Central memory CD4-positive, alpha-beta T cell (primary cell): ENCODE data around the gene ADCY2.

Source experiments
- DNase-seq: peaks from one replicate; pipeline ENCODE4 v3.0.0; 2022

ADCY2 gene

GRCh38 chr5:7516253-7516652, 120.3 kb downstream of the ADCY2 start:
- DNase-seq = no peak

DNA sequence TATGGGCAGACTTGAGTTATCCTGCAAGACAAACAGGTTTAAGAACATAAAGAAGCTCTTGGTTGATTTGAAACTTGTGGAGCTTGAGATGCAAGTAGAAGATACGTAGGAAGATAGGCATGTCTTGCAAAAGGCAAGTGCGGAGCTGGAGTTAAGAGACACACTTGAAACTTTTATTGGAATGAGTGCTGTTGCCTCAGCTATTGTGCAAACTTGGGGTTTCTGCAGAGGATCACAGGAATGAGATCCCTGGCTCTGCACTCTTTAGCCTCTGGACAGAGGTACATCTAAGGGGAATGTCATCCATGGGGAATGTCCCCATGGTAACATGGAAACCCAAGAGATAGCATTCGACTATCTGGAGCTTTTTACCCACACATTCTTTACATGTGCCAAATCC, 121.1 kb downstream of the ADCY2 start:
- DNase-seq = no peak

DNA sequence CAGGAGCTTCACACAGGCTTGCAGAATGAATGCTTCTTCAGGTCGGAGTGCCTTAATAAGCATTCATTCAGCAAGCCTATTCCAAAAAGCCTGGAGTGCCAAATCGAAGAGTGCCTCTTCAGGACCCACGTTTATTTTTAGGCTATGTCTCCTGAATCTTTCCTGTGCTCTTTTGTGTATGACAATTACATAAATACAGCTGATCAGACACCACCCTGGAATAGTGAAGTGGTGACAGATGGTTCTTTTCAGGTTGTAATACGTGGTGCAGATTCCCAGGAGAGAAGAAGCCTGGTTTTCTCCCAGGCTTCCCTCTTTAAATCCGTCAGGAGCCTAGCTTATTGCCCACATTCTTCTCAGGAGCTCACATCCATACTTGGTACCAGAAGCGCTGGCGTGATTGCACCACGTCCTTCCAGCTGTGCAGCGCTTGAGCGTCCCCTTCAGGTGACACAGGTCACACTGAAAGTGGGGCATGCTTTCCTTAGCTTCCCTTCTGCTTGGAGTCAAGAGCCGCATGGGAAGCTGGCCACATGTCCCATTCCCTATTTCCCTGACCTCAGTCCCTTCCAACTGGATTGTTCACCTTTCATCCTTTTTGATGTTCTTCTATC, 123.1 kb downstream of the ADCY2 start:
- no peak for DNase-seq

DNA sequence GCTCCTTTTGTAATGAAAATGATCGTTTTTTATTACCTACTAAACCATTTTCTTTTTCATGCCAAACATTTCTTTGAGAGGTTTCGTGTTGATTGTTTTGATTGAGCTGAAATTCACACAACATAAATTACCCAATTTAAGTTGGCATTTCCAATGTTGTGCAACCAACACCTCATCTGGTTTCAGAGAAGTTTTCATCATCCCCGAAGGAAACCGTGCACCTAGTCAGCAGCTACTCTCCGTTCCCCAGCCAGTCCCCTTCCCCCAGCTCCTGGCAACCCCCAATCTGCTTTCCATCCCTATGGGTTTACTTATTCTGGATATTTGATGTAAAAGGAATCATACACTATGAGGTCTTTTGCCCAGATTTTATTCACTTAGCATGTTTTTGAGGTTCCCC, 123.6 kb downstream of the ADCY2 start:
- no peak for DNase-seq

DNA sequence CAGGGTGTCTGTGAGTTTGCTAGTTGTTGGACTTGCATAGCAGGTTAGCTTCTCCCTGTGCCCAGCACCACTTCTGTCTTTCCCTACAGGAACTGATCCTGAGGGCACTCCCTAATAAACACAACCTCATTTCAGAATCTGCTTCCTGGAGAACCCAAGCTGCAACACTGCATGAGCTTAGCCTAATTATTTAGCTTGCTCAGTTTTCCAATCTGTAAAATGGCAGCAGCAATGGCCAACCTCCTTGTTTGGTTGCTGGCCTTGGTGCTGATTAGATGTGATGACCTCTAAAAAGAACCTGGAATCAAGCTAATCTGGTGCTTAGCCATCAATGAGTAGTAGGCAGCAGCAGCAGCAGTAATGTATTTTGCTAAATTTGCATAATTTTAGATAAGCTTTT, 133.9 kb downstream of the ADCY2 start:
- no peak for DNase-seq

GRCh38 chr5:7533941-7534340, 138.0 kb downstream of the ADCY2 start:
- DNase-seq = no peak

- no peak for DNase-seq
Measured at GRCh38 chr5:7534505-7534904, 138.6 kb downstream of the ADCY2 start.

- DNase-seq = no peak
Measured at GRCh38 chr5:7537573-7537972, 141.6 kb downstream of the ADCY2 start.

DNA sequence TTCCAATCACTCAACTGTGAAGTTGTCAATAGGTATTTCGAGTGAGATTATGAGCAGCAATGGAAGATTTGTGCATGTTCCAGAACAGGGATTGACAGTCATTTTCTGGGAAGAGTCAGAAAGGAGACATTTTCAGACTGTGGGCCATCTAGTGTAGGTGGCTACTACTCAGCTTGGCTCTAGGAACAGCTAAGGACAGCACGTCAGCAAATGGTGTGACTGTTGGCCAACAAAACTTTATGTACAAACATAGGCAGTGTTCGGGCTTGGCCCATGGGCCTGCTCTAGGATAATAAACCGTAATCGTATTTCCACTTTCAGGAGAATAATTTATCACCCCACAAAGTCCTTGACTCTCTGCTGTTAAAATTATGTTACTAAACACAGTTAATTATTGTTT, 143.6 kb downstream of the ADCY2 start:
- no peak for DNase-seq

- no peak for DNase-seq
Measured at GRCh38 chr5:7540736-7541485, 145.0 kb downstream of the ADCY2 start.

- DNase-seq = no peak
Measured at GRCh38 chr5:7541898-7542297, 146.0 kb downstream of the ADCY2 start.

- DNase-seq = no peak
Measured at GRCh38 chr5:7546555-7546954, 150.6 kb downstream of the ADCY2 start.

DNA sequence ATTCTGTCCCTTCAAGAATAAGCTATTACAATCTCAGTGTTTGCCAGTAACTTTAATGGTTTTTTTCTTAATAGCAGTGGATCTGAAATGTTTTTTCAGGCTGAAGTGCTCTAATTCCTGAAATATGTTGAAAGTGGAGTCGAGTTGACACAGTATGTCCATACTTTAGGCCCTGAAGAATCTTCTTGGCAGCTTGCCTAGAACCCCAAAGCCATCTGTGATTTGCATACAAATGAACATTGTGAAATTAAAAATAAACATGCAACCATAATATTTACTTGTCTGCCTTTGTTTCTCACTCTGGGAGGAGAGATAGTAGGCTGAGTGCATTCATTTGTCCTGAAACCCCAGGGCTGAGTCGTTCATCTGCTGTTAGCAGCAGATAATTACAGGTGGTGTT, 152.7 kb downstream of the ADCY2 start:
- DNase-seq = no peak

DNA sequence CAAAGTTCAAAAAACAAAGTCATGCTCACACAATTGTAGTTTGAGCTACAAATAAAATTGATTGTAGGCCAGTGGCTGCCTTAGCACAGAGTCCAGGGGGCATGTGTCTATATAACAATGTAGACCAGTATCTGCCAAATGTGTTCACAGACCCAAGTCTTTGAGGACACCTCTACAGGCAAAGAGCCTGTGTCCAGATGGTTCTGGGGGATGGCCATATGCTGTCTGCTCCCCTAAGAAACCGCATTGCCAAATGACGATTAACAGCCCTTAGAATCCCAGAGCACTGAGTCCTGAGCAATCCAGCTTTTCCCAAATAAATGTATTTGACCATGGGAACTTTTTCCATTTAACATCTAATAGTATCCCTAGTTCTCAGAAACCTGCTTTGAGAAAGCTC, 169.6 kb downstream of the ADCY2 start:
- DNase-seq = no peak

GRCh38 chr5:7576023-7576715, 180.2 kb downstream of the ADCY2 start:
- no peak for DNase-seq

- no peak for DNase-seq
Measured at GRCh38 chr5:7577381-7577780, 181.4 kb downstream of the ADCY2 start.

- no peak for DNase-seq
Measured at GRCh38 chr5:7578071-7578470, 182.1 kb downstream of the ADCY2 start.

DNA sequence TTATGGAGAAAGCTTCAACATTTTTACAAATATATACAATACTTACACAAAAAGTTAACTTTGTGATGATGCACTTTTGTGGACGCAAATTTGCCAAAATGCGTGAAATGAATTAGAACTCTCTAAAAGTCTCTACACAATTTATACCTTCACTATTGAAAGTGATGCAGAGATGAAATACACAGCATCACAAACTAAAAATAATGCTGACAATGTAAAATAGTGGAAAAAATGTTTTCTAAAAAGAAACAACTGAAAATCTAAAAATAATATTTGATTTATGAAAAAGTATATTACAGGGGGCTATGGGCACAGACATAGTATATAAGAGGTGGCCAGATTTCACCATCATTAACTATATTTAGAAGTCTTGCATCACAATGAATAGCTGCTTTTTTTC, 188.8 kb downstream of the ADCY2 start:
- DNase-seq = no peak

- no peak for DNase-seq
Measured at GRCh38 chr5:7585807-7586206, 189.9 kb downstream of the ADCY2 start.

GRCh38 chr5:7586480-7586879, 190.5 kb downstream of the ADCY2 start:
- no peak for DNase-seq

DNA sequence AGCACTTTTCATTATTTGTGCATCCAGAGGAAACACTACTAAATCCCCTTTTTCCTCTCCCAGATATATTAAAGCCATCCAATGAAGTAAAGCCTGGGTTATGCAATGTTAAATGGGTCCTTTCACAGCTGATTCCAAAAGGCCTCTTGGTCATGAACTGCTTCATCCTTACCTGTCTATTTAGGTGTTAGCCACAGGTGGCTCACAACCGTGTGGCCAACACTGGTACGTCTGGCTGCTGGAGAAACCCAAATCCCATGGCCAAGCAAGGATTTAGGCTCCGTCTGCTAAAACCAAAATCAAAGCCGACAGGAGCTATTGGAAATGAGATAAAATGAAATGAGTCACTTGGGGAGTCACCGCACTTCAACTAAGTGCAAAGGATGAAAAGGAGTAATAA, 193.9 kb downstream of the ADCY2 start:
- no peak for DNase-seq

GRCh38 chr5:7592910-7593309, 197.0 kb downstream of the ADCY2 start:
- DNase-seq = no peak

GRCh38 chr5:7597059-7597642, 201.2 kb downstream of the ADCY2 start:
- DNase-seq = no peak
